Upper lobe of left lung (tissue), 4 donors: ENCODE results near the gene SEC11A.

Experiments used
- EP300 ChIP-seq, 4 donors: sonication (generic); formaldehyde crosslinking; IDR thresholded peaks; one replicate each; pipeline ENCODE4 v1.5.1; 2017; ENCODE audit warnings: antibody characterized with exemption in 4 of 4, control low read depth in 2 of 4
- POLR2A ChIP-seq, 4 donors: fragments of 450-650 bp; IDR thresholded peaks; one replicate each; pipeline ENCODE4 v1.5.1; 2016 to 2017; ENCODE audit warnings: antibody characterized with exemption in 4 of 4, mild to moderate bottlenecking in 2 of 4
- POLR2AphosphoS5 ChIP-seq, 2 donors: sonication (generic); formaldehyde crosslinking; IDR thresholded peaks; one replicate each; pipeline ENCODE4 v1.5.1; 2017; ENCODE audit warnings: antibody characterized with exemption in 2 of 2
- TF ChIP-seq, protein P1 (sequence below), 6 experiments: fragments of 450-650 bp in 4 of 6; fragments of 200-600 bp in 2 of 6; sonication (generic) in 2 of 6; IDR thresholded peaks; one replicate each; pipeline ENCODE4 v1.5.1; 2016 to 2019; ENCODE audit warnings: antibody characterized with exemption in 6 of 6

- TF ChIP-seq, protein P1, sequence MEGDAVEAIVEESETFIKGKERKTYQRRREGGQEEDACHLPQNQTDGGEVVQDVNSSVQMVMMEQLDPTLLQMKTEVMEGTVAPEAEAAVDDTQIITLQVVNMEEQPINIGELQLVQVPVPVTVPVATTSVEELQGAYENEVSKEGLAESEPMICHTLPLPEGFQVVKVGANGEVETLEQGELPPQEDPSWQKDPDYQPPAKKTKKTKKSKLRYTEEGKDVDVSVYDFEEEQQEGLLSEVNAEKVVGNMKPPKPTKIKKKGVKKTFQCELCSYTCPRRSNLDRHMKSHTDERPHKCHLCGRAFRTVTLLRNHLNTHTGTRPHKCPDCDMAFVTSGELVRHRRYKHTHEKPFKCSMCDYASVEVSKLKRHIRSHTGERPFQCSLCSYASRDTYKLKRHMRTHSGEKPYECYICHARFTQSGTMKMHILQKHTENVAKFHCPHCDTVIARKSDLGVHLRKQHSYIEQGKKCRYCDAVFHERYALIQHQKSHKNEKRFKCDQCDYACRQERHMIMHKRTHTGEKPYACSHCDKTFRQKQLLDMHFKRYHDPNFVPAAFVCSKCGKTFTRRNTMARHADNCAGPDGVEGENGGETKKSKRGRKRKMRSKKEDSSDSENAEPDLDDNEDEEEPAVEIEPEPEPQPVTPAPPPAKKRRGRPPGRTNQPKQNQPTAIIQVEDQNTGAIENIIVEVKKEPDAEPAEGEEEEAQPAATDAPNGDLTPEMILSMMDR (IDR thresholded peaks at IDR 0.05) = no peak
- TF ChIP-seq POLR2A (IDR thresholded peaks at IDR 0.05) = peak in 2 of 4 donors; percentile 42 to 68
- TF ChIP-seq POLR2AphosphoS5 (IDR thresholded peaks at IDR 0.05) = peak in 1 of 2 donors; percentile 12
- TF ChIP-seq EP300 (IDR thresholded peaks at IDR 0.05) = no peak
Measured at GRCh38 chr15:84633311-84634227, 82.4 kb downstream of the SEC11A start.
